Ecto neural progenitor cell (in vitro differentiated cells): Measurements from ENCODE around the gene ZNF496.
"Not testable (repeated sequence)": the region's sequence is repeated elsewhere in the genome, so short reads cannot be mapped to it uniquely, and the experiment has no call there.

Source experiments
- DNase-seq: peaks from one replicate; pipeline ENCODE4 v3.0.0-alpha.2; 2018; ENCODE audit warnings: low spot score

ZNF496 gene

GRCh38 chr1:247358920-247359319 is 27.3 kb upstream of the ZNF496 start:
- DNase-seq: no peak

GRCh38 chr1:247357781-247358211 is 26.1 kb upstream of the ZNF496 start:
- no peak for DNase-seq

GRCh38 chr1:247357052-247357780 is 25.5 kb upstream of the ZNF496 start:
- DNase-seq: no peak

GRCh38 chr1:247355160-247355559 is 23.5 kb upstream of the ZNF496 start:
- DNase-seq: not testable (repeated sequence)

GRCh38 chr1:247352175-247352574 is 20.5 kb upstream of the ZNF496 start:
- DNase-seq: no peak

- no peak for DNase-seq
These were observed 18.9 kb upstream of the ZNF496 start for GRCh38 chr1:247350587-247350986.

GRCh38 chr1:247347477-247348222 is 16.0 kb upstream of the ZNF496 start:
- no peak for DNase-seq

DNA sequence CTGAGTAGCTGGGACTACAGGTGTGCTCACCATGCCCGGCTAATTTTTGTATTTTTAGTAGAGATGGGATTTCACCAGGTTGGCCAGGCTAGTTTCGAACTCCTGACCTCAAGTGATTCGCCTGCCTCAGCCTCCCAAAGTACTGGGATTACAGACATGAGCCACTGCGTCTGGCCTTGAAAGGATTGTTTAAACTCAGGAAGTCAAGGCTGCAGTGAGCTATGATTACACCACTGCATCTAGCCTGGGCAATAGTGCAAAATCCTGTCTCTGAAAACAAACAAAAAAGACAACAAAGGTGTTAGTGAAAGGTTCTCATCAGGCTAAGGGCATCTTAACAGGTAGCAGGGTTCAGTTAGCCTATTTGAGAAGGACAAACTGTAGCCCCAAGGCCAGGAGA is 14.2 kb upstream of the ZNF496 start:
- DNase-seq: no peak

DNA sequence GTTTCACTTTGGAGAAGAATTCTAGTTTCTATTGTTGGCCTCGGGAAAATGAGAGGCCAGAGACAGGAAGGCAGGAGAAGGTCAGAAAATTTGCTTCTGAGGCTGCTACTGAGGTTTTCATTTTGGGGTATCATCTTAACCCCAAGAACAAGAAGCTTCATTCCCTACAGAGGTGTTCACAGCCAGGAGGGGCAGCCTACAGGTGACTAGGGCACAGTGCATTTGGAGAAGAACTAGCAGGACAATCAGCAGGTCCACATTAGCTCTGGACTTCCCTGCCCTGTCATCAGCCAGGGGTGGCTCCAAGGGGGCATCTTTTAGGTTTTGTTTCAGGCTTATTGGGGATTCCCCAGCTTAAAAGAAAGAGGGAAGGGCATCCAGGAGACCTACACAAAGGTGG is 12.1 kb upstream of the ZNF496 start:
- no peak for DNase-seq

GRCh38 chr1:247338723-247339275 is 7.1 kb upstream of the ZNF496 start:
- DNase-seq: no peak

DNA sequence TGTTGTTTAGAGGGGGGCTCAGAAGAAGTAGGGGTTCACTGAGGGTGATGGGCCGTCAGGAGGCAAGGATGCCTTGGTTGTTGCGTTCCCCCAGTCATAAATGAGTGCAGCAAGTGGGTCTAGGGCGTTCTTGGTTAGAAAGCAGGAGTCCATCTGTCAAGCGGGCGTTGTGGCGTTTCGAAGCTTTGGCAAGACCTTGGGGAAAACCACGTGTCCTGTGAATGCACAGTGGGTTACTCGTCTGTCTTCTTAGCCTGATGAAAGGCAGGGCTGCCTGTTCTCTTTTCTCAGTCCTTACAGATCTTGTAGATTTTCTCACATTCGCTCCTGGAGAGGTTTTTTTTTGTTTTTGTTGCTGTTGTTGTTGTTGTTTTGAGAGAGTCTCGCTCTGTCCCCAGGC is 6.3 kb upstream of the ZNF496 start:
- no peak for DNase-seq

GRCh38 chr1:247337250-247337746 is 5.6 kb upstream of the ZNF496 start:
- DNase-seq: no peak

- no peak for DNase-seq
These were observed 4.7 kb upstream of the ZNF496 start for GRCh38 chr1:247336390-247336789.

- DNase-seq: no peak
These were observed 4.2 kb upstream of the ZNF496 start for GRCh38 chr1:247335882-247336281.

- DNase-seq: no peak
These were observed 2.9 kb upstream of the ZNF496 start for GRCh38 chr1:247334378-247335133.

DNA sequence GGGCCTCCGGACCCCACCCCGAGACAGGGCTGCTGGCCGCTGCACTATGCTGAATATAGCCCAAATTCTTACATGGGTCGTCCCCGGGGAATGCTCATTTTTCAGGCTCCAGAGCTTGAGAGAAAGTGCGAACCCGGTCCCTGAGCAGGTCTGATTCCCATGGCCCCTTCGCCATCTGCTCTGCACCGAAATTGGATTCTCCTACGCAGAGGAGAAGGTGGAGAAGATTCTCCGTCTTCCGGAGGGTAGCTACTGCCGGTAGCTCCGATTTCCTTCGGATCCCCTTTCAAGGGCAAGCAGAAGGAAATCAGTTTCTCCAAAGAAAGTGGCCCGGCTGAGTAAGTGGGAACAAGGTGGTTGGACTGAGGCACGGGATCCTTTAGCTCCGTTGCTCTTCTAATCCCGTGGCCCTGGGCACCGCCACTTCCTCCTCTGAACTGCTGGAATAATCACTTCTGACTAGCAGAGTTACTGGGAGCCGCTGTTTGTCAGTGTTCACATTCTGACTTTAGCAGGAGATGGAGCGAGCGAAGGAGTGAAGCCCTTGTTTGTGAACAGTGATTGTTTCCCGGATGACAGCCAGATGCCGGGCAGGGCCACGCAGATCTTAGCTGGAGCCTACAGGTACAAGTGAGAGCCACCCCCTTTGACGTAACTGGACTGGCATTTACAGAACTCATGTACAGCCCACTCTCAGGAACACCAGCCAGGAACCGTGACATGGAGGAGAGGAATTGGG is 1.1 kb upstream of the ZNF496 start:
- DNase-seq: peak; percentile 51

- DNase-seq: no peak
These were observed 552 bp upstream of the ZNF496 start for GRCh38 chr1:247332215-247332622.

DNA sequence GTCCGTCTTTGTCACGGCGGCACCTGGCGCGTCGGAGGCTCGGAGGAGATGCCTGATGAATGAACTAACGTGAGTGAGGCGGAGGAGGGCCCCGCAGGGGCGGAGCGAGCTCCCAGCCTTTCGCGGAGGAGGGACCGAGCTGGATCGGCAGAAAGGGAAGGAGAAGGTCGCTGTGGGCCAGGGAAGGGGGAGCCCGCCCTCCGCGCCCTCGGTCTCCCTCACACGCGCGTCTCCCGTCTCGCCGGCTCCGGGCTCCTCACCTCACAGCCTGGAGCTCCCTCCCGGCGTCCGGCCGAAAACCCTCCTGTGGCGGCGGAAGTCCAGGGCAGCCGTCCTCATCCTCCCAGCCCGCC is 519 bp downstream of the ZNF496 start:
- DNase-seq: peak; percentile 82

- no peak for DNase-seq
These were observed 1.0 kb downstream of the ZNF496 start for GRCh38 chr1:247330548-247331171.

DNA sequence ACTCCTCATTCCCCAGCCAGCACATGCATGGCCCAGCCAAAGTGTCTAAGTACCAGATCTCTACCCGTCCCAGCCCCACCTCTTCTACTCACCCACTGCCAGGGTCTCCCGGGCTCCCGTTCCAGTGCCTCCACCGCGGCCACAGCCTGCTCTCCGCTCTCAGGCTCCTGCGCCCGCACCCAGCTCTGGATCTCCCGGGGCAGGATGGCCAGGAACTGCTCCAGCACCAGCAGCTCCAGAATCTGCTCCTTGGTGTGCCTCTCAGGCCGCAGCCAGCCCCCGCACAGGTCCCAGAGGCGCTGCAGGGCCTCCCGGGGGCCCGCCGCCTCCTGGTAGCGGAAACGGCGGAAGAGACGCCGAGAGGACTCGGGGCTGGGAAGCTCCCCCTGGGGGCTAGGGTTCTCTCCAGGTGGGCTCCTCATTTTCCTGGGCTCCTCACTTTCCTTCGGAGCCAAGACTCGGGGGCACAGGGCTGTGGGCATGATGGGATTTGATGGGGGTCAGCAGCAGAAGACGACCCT is 2.5 kb downstream of the ZNF496 start:
- DNase-seq: no peak

DNA sequence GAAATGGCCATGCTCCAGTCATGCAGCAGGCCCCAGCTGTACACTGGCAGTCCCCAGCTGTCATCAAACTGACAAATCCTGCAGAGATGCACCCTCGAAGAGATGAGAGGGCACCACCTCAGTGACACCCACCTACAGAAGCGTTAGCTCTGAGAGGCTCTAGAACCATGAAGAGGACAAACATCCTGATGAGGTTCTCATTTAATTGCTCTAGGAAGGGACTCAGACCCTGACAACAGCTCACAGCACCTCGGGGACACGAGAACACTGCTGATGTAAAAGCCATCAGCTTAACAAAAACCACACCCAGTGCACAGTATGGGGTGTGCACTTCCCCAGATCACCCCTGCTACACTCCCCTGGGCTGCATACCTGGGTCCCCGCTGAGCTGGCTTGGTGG is 3.4 kb downstream of the ZNF496 start:
- no peak for DNase-seq
